ENCODE results near the gene APOD.
"Not testable (repeated sequence)": the region's sequence is repeated elsewhere in the genome, so short reads cannot be mapped to it uniquely, and the experiment has no call there.

DNA sequence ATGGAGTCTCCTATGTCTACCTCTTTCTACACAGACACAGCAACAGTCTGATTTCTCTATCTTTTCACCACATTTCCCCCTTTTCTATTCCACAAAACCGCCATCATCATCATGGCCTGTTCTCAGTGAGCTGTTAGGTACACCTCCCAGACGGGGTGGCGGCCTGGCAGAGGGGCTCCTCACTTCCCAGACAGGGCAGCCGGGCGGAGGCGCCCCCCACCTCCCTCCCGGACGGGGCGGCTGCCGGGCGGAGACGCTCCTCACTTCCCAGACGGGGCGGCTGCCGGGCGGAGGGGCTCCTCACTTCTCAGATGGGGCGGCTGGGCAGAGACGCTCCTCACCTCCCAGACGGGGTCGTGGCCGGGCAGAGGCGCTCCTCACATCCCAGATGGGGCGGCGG lies 15.8 kb upstream of the APOD start:
- TF ChIP-seq, protein P1, sequence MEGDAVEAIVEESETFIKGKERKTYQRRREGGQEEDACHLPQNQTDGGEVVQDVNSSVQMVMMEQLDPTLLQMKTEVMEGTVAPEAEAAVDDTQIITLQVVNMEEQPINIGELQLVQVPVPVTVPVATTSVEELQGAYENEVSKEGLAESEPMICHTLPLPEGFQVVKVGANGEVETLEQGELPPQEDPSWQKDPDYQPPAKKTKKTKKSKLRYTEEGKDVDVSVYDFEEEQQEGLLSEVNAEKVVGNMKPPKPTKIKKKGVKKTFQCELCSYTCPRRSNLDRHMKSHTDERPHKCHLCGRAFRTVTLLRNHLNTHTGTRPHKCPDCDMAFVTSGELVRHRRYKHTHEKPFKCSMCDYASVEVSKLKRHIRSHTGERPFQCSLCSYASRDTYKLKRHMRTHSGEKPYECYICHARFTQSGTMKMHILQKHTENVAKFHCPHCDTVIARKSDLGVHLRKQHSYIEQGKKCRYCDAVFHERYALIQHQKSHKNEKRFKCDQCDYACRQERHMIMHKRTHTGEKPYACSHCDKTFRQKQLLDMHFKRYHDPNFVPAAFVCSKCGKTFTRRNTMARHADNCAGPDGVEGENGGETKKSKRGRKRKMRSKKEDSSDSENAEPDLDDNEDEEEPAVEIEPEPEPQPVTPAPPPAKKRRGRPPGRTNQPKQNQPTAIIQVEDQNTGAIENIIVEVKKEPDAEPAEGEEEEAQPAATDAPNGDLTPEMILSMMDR (IDR thresholded peaks at IDR 0.05; ENCODE audit: insufficient read depth, low read depth, low read length): not testable (repeated sequence)
- TF ChIP-seq EZH2 (IDR thresholded peaks at IDR 0.05; ENCODE audit: insufficient read depth, low read length): not testable (repeated sequence)

All from astrocyte (in vitro differentiated cells and primary cell).